HCT116 (cell line): ENCODE measurements around the gene FHIT. TPM values are rescaled to one million over a fixed set of nuclear protein-coding genes. Genes with fewer than 3 reads are reported as not detected.

Source experiments
- ATAC-seq: fragments of 200-7000 bp; cut with Tn5 transposase; 2 replicates; pipeline ENCODE4 v1.9.1; 2020; ENCODE audit warnings: mild to moderate bottlenecking, moderate library complexity
- BruUV-seq: library from RNA; stranded (reverse); fragments of 400-500 nt; replicated peaks from 2 replicates; lab custom pipeline; 2021; lab: Mats Ljungman, UMichigan
- CTCF ChIA-PET: fragments of 300-600 bp; sonication (Branson Sonifier 250); formaldehyde crosslinking; loops from one replicate; lab custom pipeline; 2021; ENCODE audit warnings: antibody characterized with exemption; lab: Charles Lee
- POLR2A ChIA-PET: fragments of 300-600, 350-600 bp; sonication (Branson Sonifier 250); formaldehyde crosslinking; loops from one replicate; lab custom pipeline; 2021; ENCODE audit warnings: antibody characterized with exemption; lab: Charles Lee
- RAD21 ChIA-PET, 2 experiments: fragments of 300-600 bp; sonication (Branson Sonifier 250); formaldehyde crosslinking; loops; one replicate each; lab custom pipeline; 2023; ENCODE audit warnings: low total read pairs in 2 of 2; ENCODE audit not compliant: uncharacterized antibody in 2 of 2, unreplicated experiment in 2 of 2, low non-redundant PET in 1 of 2; lab: Charles Lee
- DNase-seq: peaks from one replicate; pipeline ENCODE4 v3.0.0-alpha.2; 2010; ENCODE audit warnings: low read depth, low spot score
- H2AFZ ChIP-seq: fragments of 200-600 bp; shearing (Covaris generic), sonication (generic); 2 replicates; pipeline ENCODE4 v1.6.1; 2017; ENCODE audit warnings: low read depth, mixed run types, mixed read lengths, antibody characterized with exemption, low read length; ENCODE audit not compliant: poor library complexity, severe bottlenecking
- H3K27ac ChIP-seq: 2 replicates; pipeline ENCODE4 v1.5.1; 2012; ENCODE audit warnings: low read depth, low read length
- H3K27me3 ChIP-seq: fragments of 200-600 bp; sonication (generic); 2 replicates; pipeline ENCODE4 v1.6.1; 2016; ENCODE audit warnings: mixed run types, low read length, mixed read lengths; ENCODE audit not compliant: insufficient read depth
- H3K36me3 ChIP-seq, 2 experiments: fragments of 200-500 bp in 1 of 2; fragments of 200-600 bp in 1 of 2; sonication (Bioruptor generic) in 1 of 2; sonication (generic) in 1 of 2; 2 replicates each; pipeline versions ENCODE4 v1.5.1 to v1.6.1; 2014 to 2016; ENCODE audit warnings: low read length in 2 of 2, inconsistent platforms in 1 of 2, mixed read lengths in 1 of 2, mixed run types in 1 of 2; ENCODE audit not compliant: insufficient read depth in 2 of 2, control insufficient read depth in 1 of 2
- H3K4me1 ChIP-seq, 2 experiments: fragments of 200-600 bp in 1 of 2; sonication (generic) in 1 of 2; 2 replicates each; pipeline versions ENCODE4 v1.5.1 to v1.6.1; 2012 to 2017; ENCODE audit warnings: low read length in 2 of 2, inconsistent platforms in 1 of 2, mild to moderate bottlenecking in 1 of 2, mixed read lengths in 1 of 2, mixed run types in 1 of 2, moderate library complexity in 1 of 2; ENCODE audit not compliant: insufficient read depth in 2 of 2, control insufficient read depth in 1 of 2
- H3K4me2 ChIP-seq: fragments of 200-600 bp; sonication (generic); 2 replicates; pipeline ENCODE4 v1.6.1; 2017; ENCODE audit warnings: mixed run types, low read length, mixed read lengths
- H3K4me3 ChIP-seq, 2 experiments: fragments of 200-600 bp in 1 of 2; sonication (generic) in 1 of 2; replicated peaks in 1 of 2; 2 replicates each; pipeline ENCODE4 v1.5.1; 2011 to 2016; ENCODE audit warnings: low read length in 2 of 2, control low read depth in 1 of 2, low read depth in 1 of 2, mild to moderate bottlenecking in 1 of 2, mixed read lengths in 1 of 2, mixed run types in 1 of 2
- H3K79me2 ChIP-seq: fragments of 200-600 bp; sonication (generic); 2 replicates; pipeline ENCODE4 v1.6.1; 2017; ENCODE audit warnings: mild to moderate bottlenecking, mixed run types, low read length, moderate library complexity, mixed read lengths; ENCODE audit not compliant: insufficient read depth
- H3K9ac ChIP-seq: fragments of 200-600 bp; sonication (generic); 2 replicates; pipeline ENCODE4 v1.6.1; 2016; ENCODE audit warnings: low read length, mixed read lengths
- H3K9me2 ChIP-seq: fragments of 200-600 bp; sonication (generic), shearing (Covaris generic); 2 replicates; pipeline ENCODE4 v1.6.1; 2017; ENCODE audit warnings: mixed run types, mild to moderate bottlenecking, moderate library complexity; ENCODE audit not compliant: insufficient read depth
- H3K9me3 ChIP-seq, 2 experiments: fragments of 200-500 bp in 1 of 2; fragments of 200-600 bp in 1 of 2; sonication (Bioruptor generic) in 1 of 2; sonication (generic) in 1 of 2; 2 replicates each; pipeline ENCODE4 v1.6.1; 2014 to 2017; ENCODE audit warnings: low read length in 2 of 2, mixed read lengths in 2 of 2, inconsistent platforms in 1 of 2, low read depth in 1 of 2, mild to moderate bottlenecking in 1 of 2, mixed run types in 1 of 2, moderate library complexity in 1 of 2; ENCODE audit not compliant: control insufficient read depth in 1 of 2, insufficient read depth in 1 of 2
- H4K20me1 ChIP-seq: fragments of 200-600 bp; sonication (generic), shearing (Covaris generic); 2 replicates; pipeline ENCODE4 v1.6.1; 2017; ENCODE audit warnings: mixed run types, mild to moderate bottlenecking, moderate library complexity; ENCODE audit not compliant: insufficient read depth
- CBX3 ChIP-seq: IDR thresholded peaks from 2 replicates; pipeline ENCODE4 v1.6.1; 2012; ENCODE audit warnings: low read depth
- ELF1 ChIP-seq: IDR thresholded peaks from 2 replicates; pipeline ENCODE4 v1.6.1; 2012; ENCODE audit warnings: low read depth, borderline replicate concordance
- FOSL1 ChIP-seq: IDR thresholded peaks from 2 replicates; pipeline ENCODE4 v1.6.1; 2012; ENCODE audit warnings: low read depth
- JUND ChIP-seq: IDR thresholded peaks from 2 replicates; pipeline ENCODE4 v1.6.1; 2012
- POLR2AphosphoS5 ChIP-seq: IDR thresholded peaks from 2 replicates; pipeline ENCODE4 v1.6.1; 2011; ENCODE audit warnings: mild to moderate bottlenecking, low read depth, low read length, moderate library complexity
- SP1 ChIP-seq: IDR thresholded peaks from 2 replicates; pipeline ENCODE4 v1.6.1; 2012; ENCODE audit warnings: low read depth
- TCF7L2 ChIP-seq: IDR thresholded peaks from 2 replicates; pipeline ENCODE4 v1.7.0; 2011; ENCODE audit warnings: borderline replicate concordance, inconsistent platforms; ENCODE audit not compliant: insufficient read depth, insufficient read length; ENCODE audit errors: extremely low read depth
- ZFX ChIP-seq: fragments of 450-650 bp; IDR thresholded peaks from 2 replicates; pipeline ENCODE4 v1.6.1; 2017
- intact Hi-C: fragments of 100-400 bp; cut with micrococcal nuclease; formaldehyde crosslinking; loops from 2 replicates; pipeline ENCODE4 v1.10.0; 2022
- total RNA-seq: library from RNA; stranded (reverse); gene quantifications from one replicate; pipeline ENCODE4 v1.2.1, GENCODE V29; 2021; ENCODE audit not compliant: unreplicated experiment
- TF ChIP-seq, protein P1 (sequence below): IDR thresholded peaks from 2 replicates; pipeline ENCODE4 v1.6.1; 2012; ENCODE audit warnings: low read depth

FHIT gene
- total RNA-seq, 1 experiment from 2014 or later, result 20.1 TPM

DNA sequence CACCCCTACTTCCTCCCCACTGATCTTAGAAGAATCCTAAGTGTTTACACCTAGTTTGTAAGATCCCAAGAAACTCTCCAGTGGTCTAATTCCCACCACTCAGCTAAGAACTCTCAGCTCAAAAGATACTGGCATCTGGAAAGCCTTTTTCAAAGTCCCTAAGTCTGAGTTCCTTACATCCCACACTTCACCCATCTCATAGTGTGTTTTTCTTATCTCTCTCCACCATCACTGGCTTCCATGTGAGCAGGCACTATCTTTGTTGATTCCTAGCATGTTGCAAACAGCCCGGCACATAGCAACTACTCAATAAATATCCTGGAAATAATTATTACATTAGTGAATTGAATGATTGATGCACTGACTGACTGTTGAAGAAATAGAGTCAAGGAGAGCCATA is 173.7 kb downstream of the FHIT start:
- ChIA-PET RAD21 (no interaction called here), POLR2A (no interaction called here), CTCF (no interaction called here)
- no peaks in the 10 kb centered on the region for H3K4me1 ChIP-seq
- H3K4me2 ChIP-seq, result no peak overlapping the region
- TF ChIP-seq TCF7L2 (no peak), SP1 (no peak), CBX3 (no peak), JUND (no peak), POLR2AphosphoS5 (no peak), ELF1 (no peak), FOSL1 (no peak), ZFX (no peak)
- TF ChIP-seq, protein P1, sequence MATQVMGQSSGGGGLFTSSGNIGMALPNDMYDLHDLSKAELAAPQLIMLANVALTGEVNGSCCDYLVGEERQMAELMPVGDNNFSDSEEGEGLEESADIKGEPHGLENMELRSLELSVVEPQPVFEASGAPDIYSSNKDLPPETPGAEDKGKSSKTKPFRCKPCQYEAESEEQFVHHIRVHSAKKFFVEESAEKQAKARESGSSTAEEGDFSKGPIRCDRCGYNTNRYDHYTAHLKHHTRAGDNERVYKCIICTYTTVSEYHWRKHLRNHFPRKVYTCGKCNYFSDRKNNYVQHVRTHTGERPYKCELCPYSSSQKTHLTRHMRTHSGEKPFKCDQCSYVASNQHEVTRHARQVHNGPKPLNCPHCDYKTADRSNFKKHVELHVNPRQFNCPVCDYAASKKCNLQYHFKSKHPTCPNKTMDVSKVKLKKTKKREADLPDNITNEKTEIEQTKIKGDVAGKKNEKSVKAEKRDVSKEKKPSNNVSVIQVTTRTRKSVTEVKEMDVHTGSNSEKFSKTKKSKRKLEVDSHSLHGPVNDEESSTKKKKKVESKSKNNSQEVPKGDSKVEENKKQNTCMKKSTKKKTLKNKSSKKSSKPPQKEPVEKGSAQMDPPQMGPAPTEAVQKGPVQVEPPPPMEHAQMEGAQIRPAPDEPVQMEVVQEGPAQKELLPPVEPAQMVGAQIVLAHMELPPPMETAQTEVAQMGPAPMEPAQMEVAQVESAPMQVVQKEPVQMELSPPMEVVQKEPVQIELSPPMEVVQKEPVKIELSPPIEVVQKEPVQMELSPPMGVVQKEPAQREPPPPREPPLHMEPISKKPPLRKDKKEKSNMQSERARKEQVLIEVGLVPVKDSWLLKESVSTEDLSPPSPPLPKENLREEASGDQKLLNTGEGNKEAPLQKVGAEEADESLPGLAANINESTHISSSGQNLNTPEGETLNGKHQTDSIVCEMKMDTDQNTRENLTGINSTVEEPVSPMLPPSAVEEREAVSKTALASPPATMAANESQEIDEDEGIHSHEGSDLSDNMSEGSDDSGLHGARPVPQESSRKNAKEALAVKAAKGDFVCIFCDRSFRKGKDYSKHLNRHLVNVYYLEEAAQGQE, result no peak
- H3K9ac ChIP-seq, result no peak overlapping the region
- H4K20me1 ChIP-seq, result no peaks in the 10 kb centered on the region
- no peak overlapping the region for H3K27ac ChIP-seq
- H3K4me3 ChIP-seq, result no peak overlapping the region
- H3K36me3 ChIP-seq, result no peaks in the 10 kb centered on the region
- ATAC-seq, result no peak
- H3K9me3 ChIP-seq, result no peaks in the 10 kb centered on the region
- no peaks in the 10 kb centered on the region for H3K79me2 ChIP-seq
- H2AFZ ChIP-seq, result no peak overlapping the region
- no peaks in the 10 kb centered on the region for H3K9me2 ChIP-seq
- BruUV-seq, result no TSS peak
- intact Hi-C loops, result no loop called here
- no peaks in the 10 kb centered on the region for H3K27me3 ChIP-seq
- no peak for DNase-seq
